Fibroblast of peridontal ligament (primary cell): ENCODE measurements around the gene SART1.
"Not testable (repeated sequence)": the region's sequence is repeated elsewhere in the genome, so short reads cannot be mapped to it uniquely, and the experiment has no call there.

Source experiments
- DNase-seq: peaks from one replicate; pipeline ENCODE4 v3.0.0-alpha.2; 2010; ENCODE audit errors: extremely low read depth

SART1 gene

DNA sequence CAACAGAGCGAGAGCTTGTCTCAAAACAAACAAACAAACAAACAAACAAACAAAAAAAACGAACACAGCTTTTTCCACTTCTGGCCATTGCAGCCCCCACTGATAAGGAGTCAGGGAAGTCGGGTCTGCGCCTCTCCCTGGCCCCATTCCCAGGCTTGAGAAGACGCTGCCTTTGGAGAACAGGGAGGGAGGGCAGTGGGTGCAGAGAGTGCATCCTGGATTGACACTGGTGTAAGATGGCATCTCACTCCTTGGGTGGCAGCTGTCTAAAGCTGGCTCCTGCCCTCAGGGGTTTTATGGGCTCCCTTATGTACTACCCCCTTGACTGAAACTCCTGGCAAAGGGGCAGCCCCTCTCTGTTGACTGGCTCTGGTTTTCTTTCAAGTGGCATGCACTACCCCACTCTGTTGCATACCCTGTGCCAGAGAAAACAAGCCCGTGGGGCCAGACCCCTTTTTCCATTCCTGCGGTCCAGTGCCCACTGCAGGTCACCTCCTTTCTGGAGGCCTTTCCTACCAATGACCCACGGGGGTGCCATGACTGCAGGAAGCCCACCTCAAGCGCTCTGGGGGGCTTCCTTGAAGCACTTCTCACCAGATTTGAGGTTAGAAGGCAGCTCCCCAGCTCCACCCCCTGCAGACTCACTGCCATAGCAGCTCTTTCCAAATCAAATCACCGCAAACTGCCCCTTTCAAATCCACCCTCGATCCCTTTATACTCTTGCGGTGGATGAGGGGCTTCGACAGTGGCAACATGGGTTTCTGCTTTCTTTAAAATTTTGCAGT is 29.6 kb upstream of the SART1 start:
- DNase-seq = no peak

DNA sequence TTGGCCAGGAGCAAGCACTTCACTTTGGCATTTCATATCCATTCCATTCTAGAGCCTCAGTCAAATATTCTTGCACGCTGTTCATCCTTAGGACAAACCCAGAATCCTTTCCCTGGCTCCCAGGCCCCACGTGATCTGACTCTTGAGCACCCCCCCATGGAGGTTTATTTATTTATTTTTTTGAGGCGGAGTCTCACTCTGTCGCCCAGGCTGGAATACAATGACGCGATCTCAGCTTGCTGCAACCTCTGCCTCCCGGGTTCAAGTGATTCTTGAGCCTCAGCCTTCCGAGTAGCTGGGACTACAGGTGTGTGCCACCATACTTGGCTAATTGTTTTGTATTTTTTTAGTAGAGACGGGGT is 29.0 kb upstream of the SART1 start:
- DNase-seq = peak; percentile 21

DNA sequence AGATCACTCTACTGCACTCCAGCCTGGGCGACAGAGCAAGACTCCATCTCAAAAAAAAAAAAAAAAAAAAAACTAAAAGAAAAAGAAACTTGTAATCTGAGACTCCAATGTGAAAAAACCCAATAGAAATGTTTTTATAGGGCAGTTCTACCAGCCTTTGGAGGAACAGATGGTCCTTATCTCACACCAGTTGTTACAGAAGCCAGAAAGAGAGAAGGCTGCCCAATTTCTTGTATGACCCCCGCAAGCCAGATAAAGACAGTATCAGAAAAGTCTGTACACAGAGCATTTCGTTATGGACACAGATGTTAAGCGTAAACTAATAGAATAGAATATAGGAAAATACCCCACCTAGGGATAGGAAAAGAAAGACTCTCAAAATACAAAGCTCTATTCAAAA is 27.5 kb upstream of the SART1 start:
- peak; percentile 40 for DNase-seq

DNA sequence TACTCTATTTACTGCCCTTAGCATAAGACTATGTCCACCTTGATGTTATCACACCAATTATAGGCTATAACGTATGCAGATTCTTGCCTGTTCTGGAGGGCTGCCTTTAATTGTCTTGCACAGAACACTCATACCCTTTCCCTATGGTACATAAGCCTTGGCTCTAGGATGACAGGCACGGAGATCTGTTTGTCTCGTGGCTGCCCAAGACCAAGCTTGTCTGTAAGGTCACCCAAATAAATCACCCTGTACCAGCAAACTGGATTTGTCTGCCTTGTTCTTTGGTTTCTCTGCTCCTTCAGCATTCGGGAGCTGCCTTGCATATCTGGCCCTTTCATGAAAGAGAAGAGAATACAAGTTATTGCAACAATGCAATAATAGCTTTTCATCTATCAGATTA is 23.8 kb upstream of the SART1 start:
- DNase-seq = no peak

DNA sequence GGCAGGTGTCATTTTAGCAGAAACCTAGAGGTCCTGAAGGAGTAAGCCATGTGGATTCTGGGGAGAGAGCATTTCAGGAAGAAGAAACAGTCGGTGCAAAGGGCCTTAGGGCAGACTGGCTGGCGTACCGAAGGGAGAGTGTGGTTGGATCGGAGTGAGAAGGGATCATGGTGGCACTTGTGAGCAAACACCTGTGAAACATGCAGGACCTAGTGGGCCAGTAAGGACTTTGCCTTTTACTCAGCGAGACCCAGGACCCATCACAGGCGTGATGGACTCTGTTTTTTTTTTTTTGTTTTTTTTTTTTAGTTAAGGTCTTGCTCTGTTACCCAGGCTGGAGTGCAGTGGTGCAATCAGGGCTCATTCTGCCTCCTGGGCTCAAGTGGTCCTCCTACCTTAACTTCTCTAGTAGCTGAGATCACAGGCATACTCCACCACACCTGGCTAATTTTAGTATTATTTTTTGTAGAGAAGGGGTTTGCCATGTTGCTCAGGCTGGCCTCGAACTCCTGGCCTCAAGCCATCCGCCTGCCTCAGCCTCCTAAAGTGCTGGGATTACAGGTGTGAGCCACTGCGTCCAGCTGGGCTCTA is 19.7 kb upstream of the SART1 start:
- DNase-seq = no peak

DNA sequence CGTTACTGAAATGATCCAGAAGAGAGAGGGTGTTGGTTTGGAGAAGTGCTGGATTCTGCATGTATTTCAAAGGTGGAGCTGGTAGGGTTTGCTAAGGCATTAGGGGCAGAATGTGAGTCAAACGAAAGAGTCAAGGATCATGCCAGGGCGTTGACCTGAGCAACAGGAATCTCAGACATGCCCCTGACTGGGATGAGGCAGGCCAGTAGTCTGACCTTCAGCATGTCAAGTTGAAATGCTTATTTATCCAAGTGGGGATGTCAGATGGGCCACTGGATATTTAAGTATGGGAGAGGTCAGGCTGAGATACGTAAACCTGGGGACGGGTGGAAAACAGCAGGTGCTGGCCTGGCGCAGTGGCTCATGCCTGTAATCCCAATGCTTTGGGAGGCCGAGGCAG is 19.0 kb upstream of the SART1 start:
- DNase-seq = no peak

DNA sequence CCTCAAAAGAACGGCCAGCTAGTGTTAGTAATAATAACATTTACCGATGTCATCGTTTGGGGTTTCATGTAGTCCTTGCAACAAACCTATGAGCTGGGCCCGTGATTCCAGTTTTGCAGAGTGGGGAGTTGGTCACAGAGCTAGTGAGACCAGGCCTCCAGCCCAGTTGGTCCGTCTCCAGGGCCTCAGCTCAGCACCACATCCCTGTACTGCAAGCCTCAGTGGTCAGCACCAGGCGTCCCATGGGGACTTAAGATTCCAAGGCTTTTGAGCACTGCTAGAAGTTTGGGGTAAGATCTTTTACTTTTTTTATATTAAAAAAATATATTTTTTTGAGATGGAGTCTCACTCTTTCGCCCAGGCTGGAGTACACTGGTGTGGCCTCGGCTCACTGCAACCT is 17.3 kb upstream of the SART1 start:
- DNase-seq = peak; percentile 50

DNA sequence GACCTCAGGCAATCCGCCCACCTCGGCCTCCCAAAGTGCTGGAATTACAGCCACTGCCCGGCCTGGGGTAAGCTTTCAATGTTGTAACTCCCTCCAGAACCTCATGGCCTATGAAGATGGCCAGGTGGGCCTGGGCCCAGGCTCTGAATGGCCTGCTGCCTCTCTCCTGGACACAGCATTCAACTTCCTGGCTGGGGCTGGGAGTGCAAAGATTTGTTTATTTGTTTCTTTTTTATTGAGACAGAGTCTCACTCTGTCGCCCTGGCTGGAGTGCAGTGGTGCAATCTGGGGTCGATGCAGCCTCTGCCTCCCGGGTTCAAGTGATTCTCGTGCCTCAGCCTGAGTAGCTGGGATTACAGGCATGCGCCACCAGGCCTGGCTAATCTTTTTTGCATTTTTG is 16.8 kb upstream of the SART1 start:
- no peak for DNase-seq

DNA sequence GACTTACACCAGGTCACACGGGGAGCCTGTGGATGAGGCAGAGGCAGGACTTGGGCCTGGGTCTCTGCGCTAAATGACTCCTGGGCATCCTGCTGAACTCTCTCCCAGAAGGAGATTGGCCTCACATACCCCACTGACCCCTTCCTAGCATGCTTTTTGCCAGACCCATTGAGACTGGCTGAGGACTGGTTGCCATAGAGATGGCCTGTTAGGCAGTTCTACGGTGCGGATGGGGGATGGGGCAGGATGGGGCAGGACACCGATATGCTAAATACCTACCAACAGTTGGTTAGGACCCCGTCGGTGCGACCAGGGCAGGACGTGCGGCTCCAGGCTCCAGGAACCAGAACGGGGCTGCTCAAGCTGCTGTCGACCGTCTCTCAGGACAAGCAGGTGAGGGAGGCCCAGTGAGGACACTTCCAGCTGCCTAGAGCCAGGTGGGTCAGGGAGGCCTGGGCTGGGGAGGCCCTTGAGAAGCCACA is 16.1 kb upstream of the SART1 start, which contains the start of gene TSGA10IP:
TSGA10IP (plus strand) TSS at position 51 of the 482 bp plus-strand sequence; CDS start at position 247, 196 bp downstream.
- DNase-seq = no peak

DNA sequence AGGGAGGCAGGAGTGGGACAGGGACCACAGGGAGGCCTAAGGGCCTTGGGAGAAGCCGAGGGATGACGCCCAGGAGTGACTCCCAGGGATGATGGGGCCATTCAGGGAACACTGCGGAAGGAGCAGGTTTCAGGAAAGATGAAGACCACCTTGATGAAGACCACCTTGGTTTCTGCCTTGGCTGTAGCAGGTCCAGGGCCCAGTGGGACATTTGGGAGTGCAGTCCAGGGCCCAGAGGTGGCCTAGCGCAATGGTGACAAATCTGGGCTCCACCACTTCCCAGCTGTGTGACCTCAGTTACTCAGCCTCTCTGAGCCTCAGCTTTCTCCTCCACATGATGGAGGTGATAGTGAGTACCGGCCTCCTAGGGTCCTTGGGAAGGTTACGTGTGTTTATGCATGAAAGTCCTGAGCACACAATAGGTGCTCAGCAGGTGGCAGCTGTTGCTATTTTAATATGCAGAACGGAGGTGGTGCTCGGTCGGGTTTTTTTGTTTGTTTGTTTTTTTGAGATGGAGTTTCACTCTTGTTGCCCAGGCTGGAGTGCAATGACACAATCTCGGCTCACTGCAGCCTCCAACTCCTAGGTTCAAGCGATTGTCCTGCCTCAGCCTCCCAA is 15.5 kb upstream of the SART1 start:
- DNase-seq = no peak

DNA sequence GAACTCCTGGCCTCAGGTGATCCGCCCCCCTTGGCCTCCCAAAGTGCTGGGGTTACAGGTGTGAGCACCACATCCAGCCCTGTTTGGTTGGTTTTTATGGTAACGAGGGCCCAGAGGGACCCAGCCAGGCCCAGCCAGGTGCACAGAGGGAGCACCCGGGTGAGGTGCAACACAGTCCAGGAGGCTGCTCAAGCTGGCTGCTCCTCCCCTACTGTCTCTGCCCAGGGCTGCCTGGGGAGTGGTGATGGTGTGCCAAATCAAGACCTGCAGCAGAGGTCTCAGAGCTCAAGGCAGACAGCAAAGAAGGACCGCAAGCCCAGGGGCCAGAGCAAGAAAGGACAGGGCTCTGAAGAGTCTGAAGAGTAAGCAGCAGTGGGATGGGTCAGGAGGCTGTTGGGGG is 14.9 kb upstream of the SART1 start:
- no peak for DNase-seq

DNA sequence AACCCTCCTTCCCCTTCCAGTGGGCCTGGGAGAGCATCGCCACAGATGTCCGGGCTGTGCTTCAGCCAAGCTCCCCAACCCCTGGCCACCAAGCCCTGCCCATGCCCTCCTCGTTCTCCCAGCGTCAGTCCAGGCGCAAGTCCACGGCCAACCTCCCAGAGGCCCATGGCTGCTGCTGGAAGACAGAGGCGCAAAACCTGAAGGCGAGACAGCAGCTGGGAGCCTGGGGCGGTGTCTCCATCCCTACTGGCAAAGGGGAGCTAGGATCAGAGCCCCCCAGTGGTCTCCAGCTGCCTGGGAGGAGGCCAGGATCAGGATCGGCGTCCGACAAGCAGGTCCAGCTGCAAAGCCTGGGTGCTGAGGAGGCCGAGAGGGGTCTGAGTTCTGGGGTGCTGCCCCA is 14.4 kb upstream of the SART1 start:
- DNase-seq = no peak

DNA sequence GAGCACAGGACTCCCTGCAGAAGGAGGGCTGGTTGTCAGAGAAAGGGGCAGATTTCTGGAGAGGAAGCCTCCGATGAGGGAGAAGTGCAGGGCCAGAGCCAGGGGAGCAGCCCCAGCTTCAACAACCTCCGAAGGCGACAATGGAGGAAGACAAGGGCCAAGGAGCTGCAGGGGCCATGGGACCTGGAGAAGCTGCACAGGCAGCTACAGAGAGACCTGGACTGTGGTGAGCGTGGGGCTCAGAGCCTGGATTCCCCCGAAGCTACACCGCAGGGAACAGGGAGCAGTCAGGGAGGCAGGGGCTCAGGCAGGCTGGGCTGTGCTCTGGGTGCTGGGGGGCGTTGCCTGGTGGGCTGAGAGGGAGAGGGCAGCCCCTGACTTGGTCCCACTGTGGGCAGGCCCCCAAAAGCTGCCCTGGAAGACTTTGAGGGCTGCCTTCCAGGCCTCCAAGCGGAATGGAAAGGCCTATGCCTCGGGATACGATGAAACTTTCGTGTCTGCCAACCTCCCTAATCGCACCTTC is 13.9 kb upstream of the SART1 start:
- DNase-seq = no peak

DNA sequence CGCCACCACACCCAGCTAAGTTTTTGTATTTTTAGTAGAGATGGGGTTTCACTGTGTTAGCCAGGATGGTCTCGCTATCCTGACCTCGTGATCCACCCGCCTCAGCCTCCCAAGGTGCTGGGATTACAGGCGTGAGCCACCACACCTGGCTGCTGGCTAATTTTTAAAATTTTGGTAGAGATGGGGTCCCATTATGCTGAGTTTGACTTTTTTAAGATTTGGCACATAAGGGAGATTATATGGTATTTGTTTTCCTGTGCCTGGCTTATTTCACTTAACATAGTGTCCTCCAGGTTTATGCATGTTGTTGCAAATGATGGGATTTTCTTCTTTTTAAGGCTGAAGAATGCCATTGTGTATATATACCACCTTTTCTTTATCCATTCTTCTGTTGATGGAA is 10.8 kb upstream of the SART1 start:
- not testable (repeated sequence) for DNase-seq

DNA sequence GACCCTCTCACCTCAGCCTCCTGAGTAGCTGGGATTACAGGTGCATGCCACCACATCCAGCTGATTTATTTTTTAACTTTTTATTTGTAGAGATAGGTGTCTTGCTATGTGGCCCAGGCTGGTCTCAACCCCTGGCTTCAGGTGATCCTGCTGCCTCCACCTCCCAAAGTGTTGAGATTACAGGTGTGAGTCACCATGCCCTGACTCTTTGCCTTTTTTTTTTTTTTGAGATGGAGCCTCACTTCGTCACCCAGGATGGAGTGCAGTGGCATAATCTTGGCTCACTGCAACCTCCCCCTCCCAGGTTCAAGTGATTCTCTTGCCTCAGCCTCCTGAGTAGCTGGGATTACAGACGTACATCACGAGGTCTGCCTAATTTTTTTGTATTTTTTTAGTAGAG is 9.9 kb upstream of the SART1 start:
- DNase-seq = not testable (repeated sequence)

DNA sequence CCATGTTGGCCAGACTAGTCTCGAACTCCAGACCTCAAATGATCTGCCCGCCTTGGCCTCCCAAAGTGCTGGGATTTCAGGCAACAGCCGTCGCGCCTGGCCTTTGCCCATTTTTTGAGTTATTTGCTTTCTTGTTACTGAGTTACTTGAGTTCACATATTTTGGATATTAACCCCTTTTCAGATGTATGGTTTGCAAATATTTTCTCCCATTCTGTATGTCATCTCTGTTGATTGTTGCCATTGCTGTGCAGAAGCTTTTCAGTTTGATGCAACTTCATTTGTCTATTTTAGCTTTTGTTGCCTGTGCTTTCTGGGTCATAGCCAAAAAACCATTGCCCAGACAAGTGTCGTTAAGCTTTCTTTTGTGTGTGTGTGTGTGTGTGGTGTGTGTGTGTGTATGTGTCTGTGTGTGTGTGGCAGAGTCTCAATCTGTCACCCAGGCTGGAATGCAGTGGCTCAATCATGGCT is 9.4 kb upstream of the SART1 start:
- no peak for DNase-seq

DNA sequence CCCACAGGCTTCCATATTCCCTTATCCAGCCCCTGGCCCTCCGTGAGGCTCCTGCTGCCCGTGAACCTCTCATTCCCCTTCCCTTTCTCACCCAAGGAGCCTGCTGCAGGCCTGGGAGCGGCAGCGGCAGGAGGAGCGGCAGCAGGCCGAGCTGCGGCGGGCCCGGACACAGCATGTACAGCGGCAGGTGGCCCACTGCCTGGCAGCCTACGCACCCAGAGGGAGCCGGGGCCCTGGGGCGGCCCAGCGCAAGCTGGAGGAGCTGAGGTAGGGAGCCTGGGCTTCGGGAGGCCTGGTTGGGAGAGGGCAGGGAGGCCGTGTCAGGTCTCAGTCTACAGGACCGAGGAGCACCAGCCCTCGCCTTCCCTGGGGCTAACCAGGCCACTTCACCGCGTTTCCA is 8.1 kb upstream of the SART1 start:
- DNase-seq = no peak

DNA sequence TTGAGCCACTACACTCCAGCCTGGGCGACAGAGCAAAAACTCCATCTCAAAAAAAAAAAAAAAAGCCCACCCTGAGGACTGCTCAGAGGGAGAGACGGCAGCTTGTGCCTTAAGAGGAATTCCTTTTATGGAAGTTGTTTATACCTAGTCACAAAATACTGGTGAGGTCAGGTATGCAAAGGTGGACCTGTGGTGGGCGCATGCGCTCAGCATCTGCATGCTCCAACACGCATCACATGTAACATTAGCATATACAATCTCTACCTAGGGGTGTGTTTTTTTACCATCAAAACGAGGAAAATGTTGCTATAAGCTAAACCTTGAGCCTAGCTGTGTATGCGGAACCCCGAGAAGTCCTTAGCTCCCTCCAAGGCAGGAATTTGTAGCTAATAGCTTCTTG is 6.8 kb upstream of the SART1 start:
- no peak for DNase-seq

DNA sequence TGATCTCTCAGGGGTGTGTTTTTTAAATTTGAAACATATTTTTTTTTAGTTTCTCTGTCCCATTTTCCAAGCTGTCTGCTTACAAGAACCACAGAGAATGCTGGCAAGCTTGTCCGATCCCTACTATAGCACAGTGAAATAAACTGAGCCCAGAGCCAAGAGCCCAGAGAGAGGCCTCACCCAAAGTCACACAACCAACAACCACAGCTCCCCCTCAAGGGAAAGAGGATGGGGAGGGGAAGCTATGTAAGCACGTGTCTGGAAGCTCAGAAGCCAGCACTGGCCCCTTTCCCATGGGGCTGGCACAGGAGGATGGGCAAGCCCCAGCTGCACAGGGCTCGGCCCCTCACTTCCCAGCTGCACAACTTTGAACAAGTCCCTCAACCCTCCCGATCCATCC is 3.2 kb upstream of the SART1 start:
- peak; percentile 61 for DNase-seq

DNA sequence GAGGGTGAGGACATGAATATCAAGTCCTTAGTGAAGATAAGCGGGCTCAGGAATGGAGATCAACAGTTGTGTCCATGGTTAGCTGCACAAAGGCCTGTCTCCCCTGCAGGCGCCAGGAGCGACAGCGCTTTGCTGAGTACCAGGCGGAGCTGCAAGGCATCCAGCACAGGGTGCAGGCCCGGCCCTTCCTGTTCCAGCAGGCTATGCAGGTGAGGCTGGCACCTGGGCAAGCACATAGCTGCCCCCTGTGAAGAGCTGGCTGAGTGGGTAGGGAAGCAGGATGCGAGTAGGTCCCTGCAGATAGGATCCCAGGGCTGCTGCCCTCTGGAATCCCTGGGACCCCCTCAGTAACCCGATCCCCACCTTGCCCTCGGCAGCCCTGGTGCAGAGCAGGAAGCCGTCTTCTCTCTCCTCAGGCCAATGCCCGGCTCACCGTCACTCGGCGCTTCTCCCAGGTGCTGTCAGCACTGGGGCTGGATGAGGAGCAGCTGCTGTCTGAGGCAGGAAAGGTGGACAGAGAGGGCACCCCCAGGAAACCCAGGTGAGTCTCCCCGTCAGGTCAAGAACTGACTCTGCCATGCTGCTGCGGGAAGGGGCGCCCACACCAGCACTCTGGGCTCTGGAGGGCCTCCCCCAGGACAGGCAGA is 2.6 kb upstream of the SART1 start:
- no peak for DNase-seq

DNA sequence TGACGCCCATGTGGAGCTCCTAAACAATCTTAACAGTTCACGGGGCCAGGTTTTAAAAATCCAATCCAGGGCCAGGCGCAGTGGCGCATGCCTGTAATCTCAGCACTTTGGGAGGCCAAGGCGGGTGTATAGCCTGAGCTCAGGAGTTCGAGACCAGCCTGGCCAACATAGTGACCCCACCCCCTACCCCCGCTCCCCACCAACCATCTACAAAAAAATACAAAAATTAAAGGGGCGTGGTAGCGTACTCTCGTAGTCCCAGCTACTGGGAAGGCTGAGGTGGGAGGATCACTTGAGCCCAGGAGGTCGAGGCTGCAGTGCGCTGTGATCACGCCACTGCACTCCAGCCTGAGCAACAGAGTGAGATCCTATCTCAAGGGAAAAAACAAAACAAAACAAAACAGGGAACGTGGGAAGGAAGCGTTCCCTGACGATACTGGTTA is 689 bp upstream of the SART1 start:
- no peak for DNase-seq

DNA sequence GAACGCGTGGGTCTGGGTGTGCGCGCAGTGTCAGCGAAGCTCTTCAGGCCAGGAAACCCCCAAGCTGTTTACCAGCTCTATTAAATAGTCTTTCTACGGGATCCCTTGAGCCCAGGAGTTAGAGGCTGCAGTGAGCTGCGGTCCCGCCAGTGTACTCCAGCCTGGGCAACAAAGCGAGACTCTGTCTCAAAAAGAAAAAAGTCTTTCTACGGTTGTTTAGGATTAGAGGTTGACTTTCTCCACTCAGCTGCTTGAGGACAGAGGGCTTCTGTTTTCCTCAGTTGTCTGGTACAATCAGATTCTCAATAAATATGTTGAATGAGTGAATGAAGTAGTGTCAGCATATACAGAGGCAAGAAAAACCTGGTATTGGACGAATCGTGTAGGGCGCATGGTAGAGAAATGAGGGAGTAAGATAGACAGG is 619 bp downstream of the SART1 start:
- DNase-seq = no peak
